ENCODE measurements around the gene ELAVL1. TPM values are rescaled to one million over a fixed set of nuclear protein-coding genes. Genes with fewer than 3 reads are reported as not detected.

Gene ELAVL1
- total and polyA plus RNA-seq, 9 of the 15 experiments (the other 6 are each of a cell fraction or from before 2014, with no cell fraction given) = 4.3 to 172 (median 69.2) TPM

GRCh38 chr19:7926021-7926726, 79.3 kb downstream of the ELAVL1 start, which contains the start of gene CTXN1 (continued):
- TF ChIP-seq DEAF1 (CRISPR knock-in tag; IDR thresholded peaks at IDR 0.05) = 0 out of 2 replicates have a peak, but pooled peaks have one; percentile 8
- 0 out of 2 replicates have a peak, but pooled peaks have one; percentile 12 for TF ChIP-seq LEF1 (IDR thresholded peaks at IDR 0.05)
- TF ChIP-seq JUNB (CRISPR knock-in tag; conservative IDR thresholded peaks at IDR 0.05) = 0 out of 2 replicates have a peak, but pooled peaks have one; percentile 18
- peak; percentile 55; the same call in 1 of the 2 replicates for TF ChIP-seq ZNF561 (CRISPR knock-in tag; conservative IDR thresholded peaks at IDR 0.05)
- TF ChIP-seq MEIS2 (IDR thresholded peaks at IDR 0.05; ENCODE audit: partially characterized antibody) = peak; percentile 15
- no peak for TF ChIP-seq NFIC (IDR thresholded peaks at IDR 0.05)
- peak; percentile 76 for TF ChIP-seq POLR2G (IDR thresholded peaks at IDR 0.05; ENCODE audit: low read depth, low read length)
- peak; percentile 73; the same call in 1 of the 2 replicates for TF ChIP-seq ZBTB9 (CRISPR knock-in tag; IDR thresholded peaks at IDR 0.05)
- peak; percentile 59; the same call in 1 of the 2 replicates for TF ChIP-seq RBFOX2 (IDR thresholded peaks at IDR 0.05; ENCODE audit: low read depth, low read length)
- no peak for TF ChIP-seq CBFB (CRISPR knock-in tag; IDR thresholded peaks at IDR 0.05)
- peak; percentile 73 for TF ChIP-seq RBM22 (IDR thresholded peaks at IDR 0.05; ENCODE audit: low read depth, low read length, poor library complexity, severe bottlenecking)
- no peak for TF ChIP-seq BRF2 (IDR thresholded peaks at IDR 0.05; ENCODE audit: borderline replicate concordance, insufficient read depth, insufficient read length)
- no peak for TF ChIP-seq SMARCA5 (IDR thresholded peaks at IDR 0.05)
- TF ChIP-seq ESRRA (IDR thresholded peaks at IDR 0.05; ENCODE audit: borderline replicate concordance, low read depth) = 0 out of 2 replicates have a peak, but pooled peaks have one; percentile 23
- TF ChIP-seq KDM2B (CRISPR knock-in tag; IDR thresholded peaks at IDR 0.05) = no peak
- peak; percentile 61; the same call in 1 of the 2 replicates for TF ChIP-seq SPI1 (IDR thresholded peaks at IDR 0.05; ENCODE audit: borderline replicate concordance, low read depth, low read length)
- TF ChIP-seq E2F8 (IDR thresholded peaks at IDR 0.05; ENCODE audit: low read depth, partially characterized antibody) = peak; percentile 79
- no peak for TF ChIP-seq MEF2A (IDR thresholded peaks at IDR 0.05; ENCODE audit: control insufficient read depth, low read depth, low read length)
- TF ChIP-seq NCOR1 (IDR thresholded peaks at IDR 0.05) = no peak
- TF ChIP-seq MYC (IDR thresholded peaks at IDR 0.05; ENCODE audit: low read depth, low read length) = 0 out of 2 replicates have a peak, but pooled peaks have one; percentile 22
- TF ChIP-seq MYC (CRISPR knock-in tag; IDR thresholded peaks at IDR 0.05; ENCODE audit: borderline replicate concordance, low read depth) = no peak
